OCI-LY3 (cell line): Measurements from ENCODE around the gene PIP5K1B.

Source experiments
- CTCF ChIP-seq: fragments of 200-600, 300-600 bp; sonication (generic); IDR thresholded peaks from 2 replicates; pipeline ENCODE4 v1.5.1; 2014; ENCODE audit warnings: antibody characterized with exemption, low read length, low read depth
- EZH2phosphoT487 ChIP-seq: fragments of 200-600 bp; shearing (Covaris generic); IDR thresholded peaks from 2 replicates; pipeline ENCODE4 v1.6.1; 2018; ENCODE audit warnings: antibody characterized with exemption, mixed run types, low read depth

- TF ChIP-seq CTCF = no peak; the same call in 1 of the 2 replicates
- no peak for TF ChIP-seq EZH2phosphoT487
Measured at GRCh38 chr9:68704498-68704813, 584 bp upstream of the PIP5K1B start.
